Gastrocnemius medialis (tissue), 4 donors: ENCODE data around the gene C3. TPM values are rescaled to one million over a fixed set of nuclear protein-coding genes. Genes with fewer than 3 reads are reported as not detected.

ENCODE experiments used
- ATAC-seq, 2 donors: fragments of 150-250 bp; one replicate each; pipeline ENCODE4 v1.9.1; 2016
- DNase-seq, 2 donors: peaks; one replicate each; pipeline ENCODE4 v3.0.0-alpha.2; 2019
- H3K27ac ChIP-seq, 4 donors: fragments of 200-600 bp; sonication (generic); 1 replicate in 1 of 4; 2 replicates in 3 of 4; pipeline ENCODE4 v1.5.1; 2016 to 2018; ENCODE audit warnings: mild to moderate bottlenecking in 2 of 4, moderate library complexity in 1 of 4
- H3K27me3 ChIP-seq, 3 donors: fragments of 200-600 bp; sonication (generic) in 2 of 3; 1 replicate in 1 of 3; 2 replicates in 2 of 3; pipeline versions ENCODE4 v1.5.1 to v1.6.0; 2016 to 2019; ENCODE audit warnings: mild to moderate bottlenecking in 1 of 3, moderate library complexity in 1 of 3
- H3K36me3 ChIP-seq, 2 donors: fragments of 200-600 bp; sonication (generic) in 1 of 2; one replicate each; pipeline ENCODE4 v1.5.1; 2017 to 2018
- H3K4me1 ChIP-seq, 2 donors: fragments of 200-600 bp; sonication (generic) in 1 of 2; one replicate each; pipeline ENCODE4 v1.5.1; 2016 to 2017; ENCODE audit warnings: mild to moderate bottlenecking in 2 of 2
- H3K4me3 ChIP-seq, 4 donors: fragments of 200-600 bp; sonication (generic) in 3 of 4; 1 replicate in 1 of 4; 2 replicates in 3 of 4; pipeline ENCODE4 v1.5.1; 2016 to 2019; ENCODE audit warnings: mild to moderate bottlenecking in 2 of 4
- H3K9me3 ChIP-seq, 3 donors: fragments of 200-600 bp; sonication (generic) in 2 of 3; 1 replicate in 1 of 3; 2 replicates in 2 of 3; pipeline ENCODE4 v1.5.1; 2016 to 2019
- POLR2A ChIP-seq, 2 donors: fragments of 450-650 bp; IDR thresholded peaks; one replicate each; pipeline ENCODE4 v1.6.1; 2017; ENCODE audit warnings: antibody characterized with exemption in 2 of 2, mild to moderate bottlenecking in 2 of 2, moderate library complexity in 2 of 2
- in situ Hi-C, 4 donors: fragments of 200-750 bp; cut with MboI; loops; one replicate each; pipeline versions ENCODE4 v1.15.0 to v1.8.0; 2017; ENCODE audit warnings: low sequenced_read_pairs in 4 of 4
- intact Hi-C: fragments of 100-400 bp; cut with DNase I; formaldehyde crosslinking; loops from one replicate; pipeline ENCODE4 v1.15.1; 2023; ENCODE audit warnings: low total_unique reads
- total RNA-seq, 4 donors: library from RNA; depleted of rRNA; stranded (reverse); fragments of >200 nt; gene quantifications; one replicate each; pipeline versions ENCODE4 v1.1.0 to v1.2.3, GENCODE V29; 2016
- TF ChIP-seq, protein P1 (sequence below), 5 experiments: fragments of 450-650 bp in 3 of 5; fragments of 200-600 bp in 2 of 5; sonication (generic) in 2 of 5; IDR thresholded peaks in 4 of 5; conservative IDR thresholded peaks in 1 of 5; 1 replicate in 4 of 5; 2 replicates in 1 of 5; pipeline ENCODE4 v1.5.1; 2016 to 2019; ENCODE audit warnings: antibody characterized with exemption in 5 of 5, mild to moderate bottlenecking in 3 of 5, moderate library complexity in 3 of 5

C3 gene
- total RNA-seq, 4 donors from 2014 or later, result 25.9 to 121 (median 70.6) TPM

DNA sequence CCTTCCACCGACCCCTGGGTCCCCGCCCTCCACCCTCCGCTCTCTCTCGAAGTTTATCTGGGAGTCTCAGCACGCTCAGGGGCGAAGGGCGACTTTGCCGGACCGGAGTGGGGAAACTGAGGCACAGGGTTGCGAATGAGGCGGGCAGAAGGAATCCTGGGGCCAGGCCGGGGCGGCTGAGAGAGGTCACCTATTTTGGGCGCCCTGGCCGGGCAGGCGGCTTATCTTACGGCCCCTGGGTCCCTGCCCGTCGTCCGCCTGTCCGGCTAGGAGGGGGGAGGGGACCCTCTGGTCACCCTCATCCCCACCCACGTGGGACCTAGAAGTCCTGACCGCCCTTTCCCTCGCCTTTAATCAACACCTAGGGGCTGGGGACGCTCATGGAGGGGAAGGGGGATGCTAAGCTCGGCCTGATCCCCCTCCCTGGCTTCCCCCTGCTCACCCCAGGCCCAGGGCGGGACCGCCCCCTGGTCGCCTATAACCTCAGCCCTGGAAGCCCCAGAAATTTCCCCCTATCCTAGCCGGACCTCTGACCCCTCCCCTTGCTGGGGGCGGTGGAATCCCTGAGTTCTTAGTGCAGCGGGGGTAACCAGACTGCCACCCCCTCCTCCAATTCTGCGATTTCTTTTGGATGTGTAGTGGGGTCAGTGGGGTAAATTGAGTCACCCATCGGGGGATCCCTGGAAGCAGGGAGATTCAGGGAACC is 19.6 kb upstream of the C3 start:
- TF ChIP-seq, protein P1, sequence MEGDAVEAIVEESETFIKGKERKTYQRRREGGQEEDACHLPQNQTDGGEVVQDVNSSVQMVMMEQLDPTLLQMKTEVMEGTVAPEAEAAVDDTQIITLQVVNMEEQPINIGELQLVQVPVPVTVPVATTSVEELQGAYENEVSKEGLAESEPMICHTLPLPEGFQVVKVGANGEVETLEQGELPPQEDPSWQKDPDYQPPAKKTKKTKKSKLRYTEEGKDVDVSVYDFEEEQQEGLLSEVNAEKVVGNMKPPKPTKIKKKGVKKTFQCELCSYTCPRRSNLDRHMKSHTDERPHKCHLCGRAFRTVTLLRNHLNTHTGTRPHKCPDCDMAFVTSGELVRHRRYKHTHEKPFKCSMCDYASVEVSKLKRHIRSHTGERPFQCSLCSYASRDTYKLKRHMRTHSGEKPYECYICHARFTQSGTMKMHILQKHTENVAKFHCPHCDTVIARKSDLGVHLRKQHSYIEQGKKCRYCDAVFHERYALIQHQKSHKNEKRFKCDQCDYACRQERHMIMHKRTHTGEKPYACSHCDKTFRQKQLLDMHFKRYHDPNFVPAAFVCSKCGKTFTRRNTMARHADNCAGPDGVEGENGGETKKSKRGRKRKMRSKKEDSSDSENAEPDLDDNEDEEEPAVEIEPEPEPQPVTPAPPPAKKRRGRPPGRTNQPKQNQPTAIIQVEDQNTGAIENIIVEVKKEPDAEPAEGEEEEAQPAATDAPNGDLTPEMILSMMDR (IDR thresholded peaks at IDR 0.05 in 4 of 5, conservative IDR thresholded peaks at IDR 0.05 in 1 of 5), result no peak
- TF ChIP-seq POLR2A (IDR thresholded peaks at IDR 0.05), result peak; percentile 3 to 38
- Histone ChIP-seq H3K27me3 (no peaks in the 10 kb centered on the region), H3K9me3 (no peaks in the 10 kb centered on the region), H3K4me1 (peaks cover 60 to 71% of the 10 kb centered on the region in 2 donors), H3K36me3 (peaks cover 0 to 21% of the 10 kb centered on the region in 2 donors), H3K4me3 (peak overlapping the region; percentile 79 to 98 (median 88)), H3K27ac (peak overlapping the region; percentile 96 to 100 (median 98))
- intact Hi-C loops (loop anchor here (1.0 to 10.0 kb wide), 6 partner anchors 123 to 885 kb away; partner anchors contain the start of genes NDUFA11, PET100, SLC25A23 and TNFSF9), in situ Hi-C loops (loop anchor here in 2 of 4 donors (10.0 to 25.0 kb wide), 3 partner anchors 125 to 353 kb away; partner anchors contain the start of genes GTF2F1 (in 1 of the 2), PSPN (in 1 of the 2) and TUBB4A (in 1 of the 2))
- DNase-seq, result peak; percentile 80 to 92
- peak; percentile 23 to 26 for ATAC-seq

DNA sequence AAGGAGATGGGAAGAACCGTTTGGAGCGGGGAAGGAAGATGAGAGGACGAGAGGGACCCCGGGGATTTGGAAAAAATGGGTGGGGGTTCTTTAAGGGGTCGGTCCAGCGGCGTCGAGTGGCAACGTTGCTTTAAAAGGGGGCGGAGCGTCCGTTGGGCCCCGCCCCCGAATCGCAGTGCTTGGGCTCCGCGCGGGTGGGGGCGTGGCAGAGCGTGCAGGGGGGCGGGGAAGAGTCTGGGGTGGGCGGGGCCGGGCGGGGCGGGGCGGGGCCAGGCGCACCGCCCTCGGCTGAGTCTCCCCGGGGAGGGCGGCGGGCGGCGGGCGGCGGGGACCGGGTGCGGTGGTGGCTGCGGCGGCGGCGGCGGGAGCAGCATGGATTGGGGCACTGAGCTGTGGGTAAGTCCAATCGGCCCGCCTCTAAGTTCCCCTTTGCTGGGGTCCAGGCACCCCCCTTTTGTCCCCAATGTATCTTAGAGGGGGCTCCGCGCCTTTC is 19.0 kb upstream of the C3 start, which contains the start of gene TRIP10:
TSS of gene TRIP10 (plus strand) at position 291 of the 493 bp plus-strand sequence. CDS start at position 373, 82 bp downstream.
- peak within 1 kb of the TSS; percentile 79 to 98 (median 88) for H3K4me3 ChIP-seq
- peak within 1 kb of the TSS; percentile 96 to 100 (median 98) for H3K27ac ChIP-seq
- intact Hi-C loops (loop anchor here (1.0 to 10.0 kb wide), 6 partner anchors 123 to 885 kb away; partner anchors contain the start of genes NDUFA11, PET100, SLC25A23 and TNFSF9), in situ Hi-C loops (loop anchor here in 2 of 4 donors (10.0 to 25.0 kb wide), 3 partner anchors 125 to 352 kb away; partner anchors contain the start of genes GTF2F1 (in 1 of the 2), PSPN (in 1 of the 2) and TUBB4A (in 1 of the 2))
- no peaks in the 10 kb centered on the region for H3K27me3 ChIP-seq
- peak; percentile 74 to 86 for DNase-seq
- TF ChIP-seq, protein P1 (IDR thresholded peaks at IDR 0.05 in 4 of 5, conservative IDR thresholded peaks at IDR 0.05 in 1 of 5), result no peak
- peak; percentile 88 to 93 for TF ChIP-seq POLR2A (IDR thresholded peaks at IDR 0.05)
- peaks cover 0 to 17% of the 10 kb centered on the region in 2 donors for H3K36me3 ChIP-seq
- no peaks in the 10 kb centered on the region for H3K9me3 ChIP-seq
- peaks cover 54 to 65% of the 10 kb centered on the region in 2 donors for H3K4me1 ChIP-seq
- peak; percentile 11 to 17 for ATAC-seq

DNA sequence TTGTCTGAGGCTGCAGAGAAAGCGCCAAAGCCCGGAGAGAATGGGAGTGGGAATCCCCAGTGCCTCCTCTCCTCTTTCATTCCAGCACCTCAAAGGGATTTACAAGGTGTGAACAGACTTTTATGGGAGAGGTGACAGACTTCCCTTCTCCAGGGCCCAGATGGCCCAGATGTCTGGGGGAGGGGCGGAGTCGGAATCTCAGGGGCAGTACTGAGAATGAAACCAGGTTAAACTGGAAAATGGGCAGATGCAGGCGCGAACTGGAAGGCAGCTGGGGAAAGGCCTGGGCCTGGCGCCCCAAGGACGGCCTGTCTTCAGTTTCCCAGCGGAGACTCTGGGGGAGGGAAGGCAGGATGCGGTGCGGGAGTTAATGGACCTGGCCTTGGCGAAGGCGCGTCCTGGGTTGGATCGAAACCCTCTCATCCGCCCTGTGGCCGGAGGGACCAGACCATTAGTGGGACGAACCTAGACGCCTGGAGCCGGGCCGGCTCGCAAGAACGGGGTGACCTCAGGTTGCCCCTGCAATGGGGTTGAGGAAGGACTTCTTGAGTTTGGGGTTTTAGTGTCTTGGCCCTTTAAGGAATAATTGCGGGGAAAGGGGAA is 18.4 kb upstream of the C3 start:
- DNase-seq (peak in 1 of 2 donors; percentile 59), ATAC-seq (peak in 1 of 2 donors; percentile 1)
- no peaks in the 10 kb centered on the region for H3K27me3 ChIP-seq
- peak overlapping the region; percentile 41 to 98 (median 60) for H3K4me3 ChIP-seq
- TF ChIP-seq, protein P1 (IDR thresholded peaks at IDR 0.05 in 4 of 5, conservative IDR thresholded peaks at IDR 0.05 in 1 of 5), result peak in 2 of 5 experiments; percentile 5
- no peak for TF ChIP-seq POLR2A (IDR thresholded peaks at IDR 0.05)
- H3K9me3 ChIP-seq, result no peaks in the 10 kb centered on the region
- peak overlapping the region; percentile 96 to 100 (median 98) for H3K27ac ChIP-seq
- in situ Hi-C loops (loop anchor here in 2 of 4 donors (10.0 to 25.0 kb wide), 3 partner anchors 126 to 352 kb away; partner anchors contain the start of genes GTF2F1 (in 1 of the 2), PSPN (in 1 of the 2) and TUBB4A (in 1 of the 2)), intact Hi-C loops (loop anchor here (1.0 to 10.0 kb wide), 7 partner anchors 14 to 886 kb away; partner anchors contain the start of genes NDUFA11, PET100, SLC25A23 and TNFSF9)
- peaks cover 48 to 60% of the 10 kb centered on the region in 2 donors for H3K4me1 ChIP-seq
- H3K36me3 ChIP-seq, result peaks cover 0 to 11% of the 10 kb centered on the region in 2 donors
